H1 (cell line): Measurements from ENCODE around the gene GLS2. TPM values are rescaled to one million over a fixed set of nuclear protein-coding genes. Genes with fewer than 3 reads are reported as not detected.

ENCODE experiments used
- CTCF ChIA-PET: fragments of 300-600 bp; sonication (Branson Sonifier 250); formaldehyde crosslinking; loops from one replicate; lab custom pipeline; 2021; ENCODE audit not compliant: partially characterized antibody; lab: Charles Lee
- POLR2A ChIA-PET: fragments of 300-600 bp; sonication (Branson Sonifier 250); formaldehyde crosslinking; loops from one replicate; lab custom pipeline; 2021; ENCODE audit warnings: inconsistent platforms; ENCODE audit not compliant: partially characterized antibody; lab: Charles Lee
- DNase-seq, 2 experiments: peaks; one replicate each; pipeline versions ENCODE4 v3.0.0 to v3.0.0-alpha.2; 2010 to 2022; ENCODE audit warnings: low spot score in 2 of 2, low read depth in 1 of 2, mixed read lengths in 1 of 2
- FAIRE-seq: peaks from 2 replicates; lab custom pipeline; 2011; peaks lifted over from hg19 to GRCh38; lab: Jason Lieb, UNC
- H2AFZ ChIP-seq: 2 replicates; pipeline ENCODE4 v1.8.1; 2012; ENCODE audit warnings: low read length, inconsistent platforms
- H2AK5ac ChIP-seq: 2 replicates; pipeline ENCODE4 v1.6.1; 2013; ENCODE audit warnings: low read depth, low read length
- H2BK120ac ChIP-seq: replicated peaks from 2 replicates; pipeline ENCODE3; 2013; ENCODE audit warnings: low read depth, low read length, inconsistent platforms
- H2BK12ac ChIP-seq: 2 replicates; pipeline ENCODE4 v1.6.1; 2013; ENCODE audit warnings: low read depth, low read length
- H2BK15ac ChIP-seq: 2 replicates; pipeline ENCODE4 v1.6.1; 2013; ENCODE audit warnings: low read length
- H2BK20ac ChIP-seq: 2 replicates; pipeline ENCODE4 v1.6.1; 2013; ENCODE audit warnings: low read length
- H2BK5ac ChIP-seq: 2 replicates; pipeline ENCODE4 v1.6.1; 2013; ENCODE audit warnings: low read depth, low read length
- H3K14ac ChIP-seq: 2 replicates; pipeline ENCODE4 v1.6.1; 2013; ENCODE audit warnings: inconsistent platforms; ENCODE audit not compliant: insufficient read length
- H3K18ac ChIP-seq: 2 replicates; pipeline ENCODE4 v1.6.1; 2013; ENCODE audit warnings: low read length; ENCODE audit errors: extremely low read depth
- H3K23ac ChIP-seq: 2 replicates; pipeline ENCODE4 v1.6.1; 2013; ENCODE audit warnings: inconsistent platforms; ENCODE audit not compliant: insufficient read length
- H3K23me2 ChIP-seq: 2 replicates; pipeline ENCODE4 v1.6.1; 2013; ENCODE audit warnings: low read depth, low read length
- H3K27ac ChIP-seq: 2 replicates; pipeline ENCODE4 v1.6.1; 2011; ENCODE audit warnings: low read depth, low read length, inconsistent platforms
- H3K27me3 ChIP-seq, 4 experiments: replicated peaks in 1 of 4; 1 replicate in 1 of 4; 2 replicates in 3 of 4; pipeline versions ENCODE4 v1.6.1 to v1.8.1; 2011 to 2013; ENCODE audit warnings: low read length in 3 of 4, mild to moderate bottlenecking in 3 of 4, inconsistent platforms in 2 of 4, mixed read lengths in 2 of 4, moderate library complexity in 1 of 4; ENCODE audit not compliant: control insufficient read depth in 3 of 4, insufficient read depth in 3 of 4; ENCODE audit errors: extremely low read depth in 1 of 4
- H3K36me3 ChIP-seq, 4 experiments: 2 replicates each; pipeline versions ENCODE4 v1.6.1 to v1.8.1; 2011 to 2013; ENCODE audit warnings: mild to moderate bottlenecking in 4 of 4, low read length in 3 of 4, moderate library complexity in 2 of 4, control low read depth in 1 of 4, inconsistent platforms in 1 of 4; ENCODE audit not compliant: insufficient read depth in 4 of 4, control insufficient read depth in 2 of 4
- H3K4ac ChIP-seq: replicated peaks from 2 replicates; pipeline ENCODE3; 2013; ENCODE audit warnings: low read length, low read depth, mixed read lengths, inconsistent platforms; ENCODE audit not compliant: insufficient read length
- H3K4me1 ChIP-seq, 4 experiments: replicated peaks in 1 of 4; 1 replicate in 1 of 4; 2 replicates in 3 of 4; pipeline versions ENCODE4 v1.6.1 to v1.8.1; 2011 to 2013; ENCODE audit warnings: low read length in 3 of 4, inconsistent platforms in 2 of 4, mixed read lengths in 1 of 4; ENCODE audit not compliant: insufficient read depth in 4 of 4, control insufficient read depth in 3 of 4
- H3K4me2 ChIP-seq, 2 experiments: 2 replicates each; pipeline versions ENCODE4 v1.6.1 to v1.8.1; 2011 to 2013; ENCODE audit warnings: low read depth in 2 of 2, low read length in 2 of 2, control low read depth in 1 of 2, inconsistent platforms in 1 of 2, mild to moderate bottlenecking in 1 of 2; ENCODE audit not compliant: insufficient read depth in 1 of 2
- H3K4me3 ChIP-seq, 4 experiments: fragments of 200-600, 300-600 bp in 1 of 4; sonication (generic), shearing (Covaris generic), sonication (Bioruptor Twin) in 1 of 4; 2 replicates each; pipeline versions ENCODE4 v1.5.1 to v1.8.1; 2011 to 2016; ENCODE audit warnings: low read length in 4 of 4, low read depth in 3 of 4, control low read depth in 2 of 4, inconsistent platforms in 2 of 4, mild to moderate bottlenecking in 2 of 4, mixed read lengths in 1 of 4, moderate library complexity in 1 of 4; ENCODE audit not compliant: insufficient read depth in 2 of 4; ENCODE audit errors: extremely low read depth in 1 of 4
- H3K56ac ChIP-seq: replicated peaks from 2 replicates; pipeline ENCODE3; 2013; ENCODE audit warnings: low read depth, mild to moderate bottlenecking, mixed read lengths, low read length, inconsistent platforms; ENCODE audit not compliant: insufficient read length
- H3K79me1 ChIP-seq: 2 replicates; pipeline ENCODE4 v1.6.1; 2013; ENCODE audit warnings: low read depth, low read length, control low read depth
- H3K79me2 ChIP-seq, 2 experiments: 2 replicates each; pipeline versions ENCODE4 v1.6.1 to v1.8.1; 2012 to 2013; ENCODE audit warnings: low read length in 2 of 2, mild to moderate bottlenecking in 2 of 2, inconsistent platforms in 1 of 2; ENCODE audit not compliant: insufficient read depth in 2 of 2, control insufficient read depth in 1 of 2
- H3K9ac ChIP-seq, 4 experiments: replicated peaks in 1 of 4; 1 replicate in 1 of 4; 2 replicates in 3 of 4; pipeline versions ENCODE4 v1.6.1 to v1.8.1; 2011 to 2013; ENCODE audit warnings: low read depth in 3 of 4, low read length in 3 of 4, control low read depth in 2 of 4, mild to moderate bottlenecking in 2 of 4, moderate library complexity in 2 of 4, inconsistent platforms in 1 of 4; ENCODE audit errors: extremely low read depth in 1 of 4
- H3K9me3 ChIP-seq, 2 experiments: 2 replicates each; pipeline versions ENCODE4 v1.6.1 to v1.8.1; 2012 to 2013; ENCODE audit warnings: mild to moderate bottlenecking in 2 of 2, moderate library complexity in 2 of 2, control low read depth in 1 of 2, inconsistent platforms in 1 of 2, low read depth in 1 of 2, low read length in 1 of 2, mixed read lengths in 1 of 2; ENCODE audit not compliant: insufficient read depth in 2 of 2
- H4K20me1 ChIP-seq, 2 experiments: replicated peaks in 1 of 2; 2 replicates each; pipeline versions ENCODE3 to v1.8.1; 2011 to 2013; ENCODE audit warnings: inconsistent platforms in 2 of 2, low read length in 2 of 2, mild to moderate bottlenecking in 1 of 2; ENCODE audit not compliant: insufficient read depth in 2 of 2, control insufficient read depth in 1 of 2
- H4K5ac ChIP-seq: 2 replicates; pipeline ENCODE4 v1.6.1; 2013; ENCODE audit warnings: low read length, low read depth, mixed read lengths, inconsistent platforms; ENCODE audit not compliant: insufficient read length
- H4K8ac ChIP-seq: 2 replicates; pipeline ENCODE4 v1.8.0; 2013; ENCODE audit warnings: mild to moderate bottlenecking, moderate library complexity, low read length, inconsistent platforms; ENCODE audit not compliant: insufficient read depth; ENCODE audit errors: extremely low read depth
- H4K91ac ChIP-seq: replicated peaks from 2 replicates; pipeline ENCODE3; 2013; ENCODE audit warnings: low read length, mixed read lengths, inconsistent platforms; ENCODE audit not compliant: insufficient read length
- CBX8 ChIP-seq: fragments of 300-800, 300-1000 bp; sonication (generic); IDR thresholded peaks from 2 replicates; pipeline ENCODE4 v1.7.1; 2016; ENCODE audit warnings: low read depth, low read length, borderline replicate concordance
- CHD2 ChIP-seq: IDR thresholded peaks from 2 replicates; pipeline ENCODE4 v1.6.1; 2012; ENCODE audit warnings: low read length, improper control_type of control experiment
- EGR1 ChIP-seq: IDR thresholded peaks from 2 replicates; pipeline ENCODE4 v1.6.1; 2011; ENCODE audit warnings: low read depth, low read length, borderline replicate concordance
- EP300 ChIP-seq, 2 experiments: IDR thresholded peaks; 1 replicate in 1 of 2; 2 replicates in 1 of 2; pipeline ENCODE4 v1.6.1; 2011 to 2012; ENCODE audit warnings: low read depth in 2 of 2, low read length in 2 of 2, mild to moderate bottlenecking in 2 of 2, borderline replicate concordance in 1 of 2, inconsistent platforms in 1 of 2, moderate library complexity in 1 of 2
- EZH2 ChIP-seq: fragments of 200-600 bp; sonication (generic); IDR thresholded peaks from 2 replicates; pipeline ENCODE4 v1.7.1; 2012; ENCODE audit warnings: low read depth, mild to moderate bottlenecking, moderate library complexity, low read length, inconsistent platforms; ENCODE audit not compliant: severe bottlenecking
- HDAC2 ChIP-seq, 2 experiments: fragments of 300-600 bp in 1 of 2; sonication (generic) in 1 of 2; IDR thresholded peaks; 2 replicates each; pipeline ENCODE4 v1.6.1; 2011 to 2012; ENCODE audit warnings: low read depth in 2 of 2, low read length in 2 of 2, mild to moderate bottlenecking in 2 of 2, moderate library complexity in 2 of 2, borderline replicate concordance in 1 of 2, inconsistent platforms in 1 of 2
- KDM4A ChIP-seq: IDR thresholded peaks from one replicate; pipeline ENCODE4 v1.7.1; 2012; ENCODE audit warnings: low read depth, mild to moderate bottlenecking, moderate library complexity, low read length, inconsistent platforms; ENCODE audit not compliant: severe bottlenecking
- MAX ChIP-seq: IDR thresholded peaks from 2 replicates; pipeline ENCODE4 v1.6.1; 2012; ENCODE audit warnings: inconsistent platforms
- POU5F1 ChIP-seq: IDR thresholded peaks from 2 replicates; pipeline ENCODE4 v1.6.1; 2011; ENCODE audit warnings: low read depth, mild to moderate bottlenecking, low read length, moderate library complexity
- RBBP5 ChIP-seq: IDR thresholded peaks from 2 replicates; pipeline ENCODE4 v1.7.1; 2012; ENCODE audit warnings: low read depth, mild to moderate bottlenecking, inconsistent platforms, low read length, moderate library complexity, borderline replicate concordance
- SP4 ChIP-seq: IDR thresholded peaks from 2 replicates; pipeline ENCODE4 v1.6.1; 2012; ENCODE audit warnings: low read length, inconsistent platforms
- TCF12 ChIP-seq: IDR thresholded peaks from 2 replicates; pipeline ENCODE4 v1.6.1; 2011; ENCODE audit warnings: low read depth, mild to moderate bottlenecking, low read length
- WGBS, 2 experiments: shearing (Covaris generic) in 1 of 2; methylation state at CpG; one replicate each; pipeline versions ENCODE4 v1.1.6 to v1.1.7; 2013 to 2015; ENCODE audit warnings: low lambda C conversion rate in 2 of 2, mixed read lengths in 2 of 2, inconsistent platforms in 1 of 2, low coverage in 1 of 2, missing lambda C conversion rate in 1 of 2; ENCODE audit not compliant: insufficient replicate concordance in 2 of 2, insufficient coverage in 1 of 2, insufficient read length in 1 of 2; ENCODE audit errors: extremely low coverage in 1 of 2, missing lambda C conversion rate in 1 of 2; 5-methylcytosine and 5-hydroxymethylcytosine counted together
- polyA plus RNA-seq, 7 experiments: library from polyadenylated mRNA; depleted of rRNA in 3 of 7; stranded (reverse) in 5 of 7; unstranded in 2 of 7; fragments of >200 nt in 5 of 7; fragments of 200-250 nt in 2 of 7; gene quantifications; 1 replicate in 5 of 7; 2 replicates in 1 of 7; 4 replicates in 1 of 7; pipeline versions ENCODE4 v1.2.1 to v1.2.3, GENCODE V29; 2011 to 2013; ENCODE audit warnings: missing spikeins in 2 of 7, mixed read lengths in 2 of 7
- total RNA-seq: library from RNA; stranded (reverse); fragmentation: NEBNext Ultra II Directional; extraction: Animal tissue kit (Norgen Biotek cat#: 25700); gene quantifications from 2 replicates; pipeline ENCODE4 v1.2.1, GENCODE V29; 2021

The GLS2 gene
- total and polyA plus RNA-seq, 2 of the 8 experiments (the other 6 are each of a cell fraction or from before 2014, with no cell fraction given): 14.5 to 20.1 TPM

- Histone ChIP-seq H3K23ac (no peak overlapping the region), H2BK15ac (no peak overlapping the region), H3K56ac (no peak overlapping the region), H3K79me1 (peaks cover 6% of the 10 kb centered on the region), H2BK5ac (no peak overlapping the region), H3K4me1 (peaks cover 0 to 3% (median 0%) of the 10 kb centered on the region in 4 experiments; a peak in 1 of 7 replicates), H3K4me2 (no peak overlapping the region), H3K14ac (no peak overlapping the region), H4K91ac (no peak overlapping the region), H3K27ac (no peak overlapping the region), H2BK120ac (no peak overlapping the region), H3K27me3 (no peaks in the 10 kb centered on the region), H3K4ac (no peak overlapping the region), H3K23me2 (no peaks in the 10 kb centered on the region), H4K8ac (no peak overlapping the region), H2AK5ac (no peak overlapping the region), H2BK12ac (no peak overlapping the region), H4K5ac (no peak overlapping the region), H3K79me2 (no peaks in the 10 kb centered on the region), H3K9ac (no peak overlapping the region), H3K18ac (no peak overlapping the region), H3K36me3 (no peaks in the 10 kb centered on the region; a peak in 3 of 8 replicates), H4K20me1 (peaks cover 2% of the 10 kb centered on the region in 2 experiments), H2AFZ (no peak overlapping the region), H3K9me3 (no peaks in the 10 kb centered on the region), H2BK20ac (no peak overlapping the region), H3K4me3 (no peak overlapping the region)
- ChIA-PET POLR2A (interaction anchor here (1.5 to 5.7 kb wide), 2 partner anchors 9 to 10 kb away, joined by 5 to 53 read pairs; partner anchors contain the start of genes GLS2 and SPRYD4), CTCF (interaction anchor here (0.8 to 2.8 kb wide), 3 partner anchors 10 to 22 kb away, joined by 3 to 10 read pairs (median 4); no protein-coding TSS in a partner anchor)
- no peak for FAIRE-seq
- DNase-seq: no peak
- WGBS, 2 experiments: 88% methylated on average over 7 of the region's 7 CpGs; no CpG with 5 or more reads in 1 of the 2 experiments
- TF ChIP-seq CBX8 (no peak), EGR1 (no peak), EZH2 (no peak), KDM4A (no peak), POU5F1 (no peak), SP4 (no peak), EP300 (IDR thresholded peaks at IDR 0.05; ENCODE audit: borderline replicate concordance in 1 of 2, low read depth in 2 of 2, low read length in 2 of 2) (no peak), TCF12 (no peak), RBBP5 (no peak), CHD2 (no peak), MAX (no peak), HDAC2 (IDR thresholded peaks at IDR 0.05; ENCODE audit: borderline replicate concordance in 1 of 2, low read depth in 2 of 2, low read length in 2 of 2) (no peak)
Observed at GRCh38 chr12:56479625-56480024, 8.3 kb downstream of the GLS2 start.
